ENCODE measurements around the gene ZYX.
"Not testable (repeated sequence)": the region's sequence is repeated elsewhere in the genome, so short reads cannot be mapped to it uniquely, and the experiment has no call there.

The ZYX gene

GRCh38 chr7:143405173-143406001 lies 24.2 kb downstream of the ZYX start:
- Histone ChIP-seq H3K36me3 (ENCODE audit: control insufficient read depth, insufficient read depth, low read length, severe bottlenecking) (no peaks in the 10 kb centered on the region), H3K4me3 (ENCODE audit: low read length) (no peak overlapping the region)
- no peak for DNase-seq (ENCODE audit: low read depth)

GRCh38 chr7:143406002-143406357 lies 24.8 kb downstream of the ZYX start:
- no peak overlapping the region for H3K9ac ChIP-seq (ENCODE audit: low read length)
- H3K4me3 ChIP-seq (ENCODE audit: low read length), result no peak overlapping the region
- no peaks in the 10 kb centered on the region for H3K27me3 ChIP-seq (replicated peaks; ENCODE audit: control insufficient read depth, insufficient read depth, low read length)
- DNase-seq (ENCODE audit: low read depth), result no peak
- no peaks in the 10 kb centered on the region for H3K36me3 ChIP-seq (ENCODE audit: control insufficient read depth, insufficient read depth, low read length, severe bottlenecking)
- peaks cover 30% of the 10 kb centered on the region for H3K4me1 ChIP-seq (ENCODE audit: control insufficient read depth, insufficient read depth, low read length)
- H3K9me3 ChIP-seq (ENCODE audit: control insufficient read depth, low read length), result no peaks in the 10 kb centered on the region

More at GRCh38 chr7:143405173-143406001, 24.2 kb downstream of the ZYX start:
- Histone ChIP-seq H3K4me1 (ENCODE audit: control insufficient read depth, insufficient read depth, low read length) (peaks cover 27% of the 10 kb centered on the region), H3K9me3 (ENCODE audit: control insufficient read depth, low read length) (no peaks in the 10 kb centered on the region), H3K27me3 (replicated peaks; ENCODE audit: control insufficient read depth, insufficient read depth, low read length) (no peaks in the 10 kb centered on the region), H3K9ac (ENCODE audit: low read length) (no peak overlapping the region)

GRCh38 chr7:143407287-143408251 lies 26.4 kb downstream of the ZYX start:
- Histone ChIP-seq H3K36me3 (ENCODE audit: control insufficient read depth, insufficient read depth, low read length, severe bottlenecking) (no peaks in the 10 kb centered on the region), H3K4me3 (ENCODE audit: low read length) (no peak overlapping the region), H3K9ac (ENCODE audit: low read length) (no peak overlapping the region), H3K4me1 (ENCODE audit: control insufficient read depth, insufficient read depth, low read length) (peaks cover 45% of the 10 kb centered on the region), H3K9me3 (ENCODE audit: control insufficient read depth, low read length) (no peaks in the 10 kb centered on the region), H3K27me3 (replicated peaks; ENCODE audit: control insufficient read depth, insufficient read depth, low read length) (no peaks in the 10 kb centered on the region)
- DNase-seq (ENCODE audit: low read depth), result no peak

- H3K36me3 ChIP-seq (ENCODE audit: control insufficient read depth, insufficient read depth, low read length, severe bottlenecking), result no peaks in the 10 kb centered on the region
- no peak overlapping the region for H3K9ac ChIP-seq (ENCODE audit: low read length)
- no peak overlapping the region for H3K4me3 ChIP-seq (ENCODE audit: low read length)
- no peaks in the 10 kb centered on the region for H3K27me3 ChIP-seq (replicated peaks; ENCODE audit: control insufficient read depth, insufficient read depth, low read length)
- no peaks in the 10 kb centered on the region for H3K9me3 ChIP-seq (ENCODE audit: control insufficient read depth, low read length)
- H3K4me1 ChIP-seq (ENCODE audit: control insufficient read depth, insufficient read depth, low read length), result peaks cover 45% of the 10 kb centered on the region
- no peak for DNase-seq (ENCODE audit: low read depth)
Observed at GRCh38 chr7:143408252-143408685, 27.1 kb downstream of the ZYX start.

- H3K4me1 ChIP-seq (ENCODE audit: control insufficient read depth, insufficient read depth, low read length), result peaks cover 45% of the 10 kb centered on the region
- no peak within 1 kb of the TSS for H3K4me3 ChIP-seq (ENCODE audit: low read length)
- no peak for DNase-seq (ENCODE audit: low read depth)
- H3K9me3 ChIP-seq (ENCODE audit: control insufficient read depth, low read length), result no peaks in the 10 kb centered on the region
- H3K27me3 ChIP-seq (replicated peaks; ENCODE audit: control insufficient read depth, insufficient read depth, low read length), result no peaks in the 10 kb centered on the region
- H3K9ac ChIP-seq (ENCODE audit: low read length), result no peak within 1 kb of the TSS
- no peaks in the 10 kb centered on the region for H3K36me3 ChIP-seq (ENCODE audit: control insufficient read depth, insufficient read depth, low read length, severe bottlenecking)
Observed at GRCh38 chr7:143408686-143409561, 27.8 kb downstream of the ZYX start, which contains the start of gene EPHA1. TSS of gene EPHA1 (minus strand) at chr7:143408856. CDS start at chr7:143408805, 51 bp downstream.

GRCh38 chr7:143410521-143411004 lies 29.4 kb downstream of the ZYX start:
- Histone ChIP-seq H3K4me3 (ENCODE audit: low read length) (peak overlapping the region; percentile 42), H3K9me3 (ENCODE audit: control insufficient read depth, low read length) (no peaks in the 10 kb centered on the region), H3K9ac (ENCODE audit: low read length) (peak overlapping the region; percentile 69), H3K4me1 (ENCODE audit: control insufficient read depth, insufficient read depth, low read length) (peaks cover 48% of the 10 kb centered on the region), H3K27me3 (replicated peaks; ENCODE audit: control insufficient read depth, insufficient read depth, low read length) (no peaks in the 10 kb centered on the region), H3K36me3 (ENCODE audit: control insufficient read depth, insufficient read depth, low read length, severe bottlenecking) (no peaks in the 10 kb centered on the region)
- DNase-seq (ENCODE audit: low read depth), result no peak

GRCh38 chr7:143411976-143412708 lies 31.0 kb downstream of the ZYX start:
- no peaks in the 10 kb centered on the region for H3K27me3 ChIP-seq (replicated peaks; ENCODE audit: control insufficient read depth, insufficient read depth, low read length)
- H3K36me3 ChIP-seq (ENCODE audit: control insufficient read depth, insufficient read depth, low read length, severe bottlenecking), result no peaks in the 10 kb centered on the region
- no peak overlapping the region for H3K4me3 ChIP-seq (ENCODE audit: low read length)
- H3K4me1 ChIP-seq (ENCODE audit: control insufficient read depth, insufficient read depth, low read length), result peaks cover 59% of the 10 kb centered on the region
- no peak overlapping the region for H3K9ac ChIP-seq (ENCODE audit: low read length)
- DNase-seq (ENCODE audit: low read depth), result no peak
- H3K9me3 ChIP-seq (ENCODE audit: control insufficient read depth, low read length), result no peaks in the 10 kb centered on the region

- H3K27me3 ChIP-seq (replicated peaks; ENCODE audit: control insufficient read depth, insufficient read depth, low read length), result no peaks in the 10 kb centered on the region
- DNase-seq (ENCODE audit: low read depth), result no peak
Observed at GRCh38 chr7:143413123-143413522, 32.0 kb downstream of the ZYX start.

GRCh38 chr7:143415209-143415608 lies 34.1 kb downstream of the ZYX start:
- H3K9ac ChIP-seq (ENCODE audit: low read length); H3K27me3 ChIP-seq (replicated peaks; ENCODE audit: control insufficient read depth, insufficient read depth, low read length); H3K4me3 ChIP-seq (ENCODE audit: low read length); H3K9me3 ChIP-seq (ENCODE audit: control insufficient read depth, low read length); DNase-seq (ENCODE audit: low read depth); H3K36me3 ChIP-seq (ENCODE audit: control insufficient read depth, insufficient read depth, low read length, severe bottlenecking): not testable (repeated sequence)
- H3K4me1 ChIP-seq (ENCODE audit: control insufficient read depth, insufficient read depth, low read length), result peaks cover 47% of the 10 kb centered on the region

More at GRCh38 chr7:143413123-143413522, 32.0 kb downstream of the ZYX start:
- Histone ChIP-seq H3K9ac (ENCODE audit: low read length) (no peak overlapping the region), H3K4me1 (ENCODE audit: control insufficient read depth, insufficient read depth, low read length) (peaks cover 51% of the 10 kb centered on the region), H3K4me3 (ENCODE audit: low read length) (no peak overlapping the region), H3K36me3 (ENCODE audit: control insufficient read depth, insufficient read depth, low read length, severe bottlenecking) (no peaks in the 10 kb centered on the region), H3K9me3 (ENCODE audit: control insufficient read depth, low read length) (no peaks in the 10 kb centered on the region)

GRCh38 chr7:143415742-143416397 lies 34.7 kb downstream of the ZYX start:
- no peaks in the 10 kb centered on the region for H3K9me3 ChIP-seq (ENCODE audit: control insufficient read depth, low read length)
- H3K36me3 ChIP-seq (ENCODE audit: control insufficient read depth, insufficient read depth, low read length, severe bottlenecking), result no peaks in the 10 kb centered on the region
- no peak for DNase-seq (ENCODE audit: low read depth)
- H3K27me3 ChIP-seq (replicated peaks; ENCODE audit: control insufficient read depth, insufficient read depth, low read length), result no peaks in the 10 kb centered on the region
- peak overlapping the region; percentile 68 for H3K9ac ChIP-seq (ENCODE audit: low read length)
- no peak overlapping the region for H3K4me3 ChIP-seq (ENCODE audit: low read length)
- peaks cover 45% of the 10 kb centered on the region for H3K4me1 ChIP-seq (ENCODE audit: control insufficient read depth, insufficient read depth, low read length)
